ENCODE data around the gene FGFR1OP2. TPM values are rescaled to one million over a fixed set of nuclear protein-coding genes. Genes with fewer than 3 reads are reported as not detected.

The FGFR1OP2 gene
- total RNA-seq, 1 donor from 2014 or later = 65.8 TPM

DNA sequence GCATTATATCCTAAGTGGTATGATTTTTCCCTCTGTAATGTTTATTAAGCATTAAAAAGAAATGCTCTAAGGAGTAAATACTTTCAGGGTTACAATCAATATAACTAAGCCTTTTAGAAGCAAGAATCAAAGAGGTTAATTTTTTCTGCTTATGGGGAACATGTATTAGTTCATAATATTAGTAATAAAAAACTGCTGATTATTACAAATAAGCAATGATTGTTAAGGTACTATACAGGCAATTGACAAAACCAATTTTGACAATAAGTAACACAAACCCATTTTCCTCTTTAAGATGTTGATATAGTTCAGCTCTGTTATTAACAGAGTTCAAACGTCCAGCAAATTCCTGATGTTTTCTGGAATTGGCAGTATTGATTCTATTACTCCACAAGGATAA, 32.2 kb upstream of the FGFR1OP2 start:
- H3K27me3 Mint-ChIP-seq (ENCODE audit: unreplicated experiment) = no peaks in the 10 kb centered on the region
- no peak overlapping the region for H3K4me3 Mint-ChIP-seq (ENCODE audit: unreplicated experiment)
- TF ChIP-seq, protein P1, sequence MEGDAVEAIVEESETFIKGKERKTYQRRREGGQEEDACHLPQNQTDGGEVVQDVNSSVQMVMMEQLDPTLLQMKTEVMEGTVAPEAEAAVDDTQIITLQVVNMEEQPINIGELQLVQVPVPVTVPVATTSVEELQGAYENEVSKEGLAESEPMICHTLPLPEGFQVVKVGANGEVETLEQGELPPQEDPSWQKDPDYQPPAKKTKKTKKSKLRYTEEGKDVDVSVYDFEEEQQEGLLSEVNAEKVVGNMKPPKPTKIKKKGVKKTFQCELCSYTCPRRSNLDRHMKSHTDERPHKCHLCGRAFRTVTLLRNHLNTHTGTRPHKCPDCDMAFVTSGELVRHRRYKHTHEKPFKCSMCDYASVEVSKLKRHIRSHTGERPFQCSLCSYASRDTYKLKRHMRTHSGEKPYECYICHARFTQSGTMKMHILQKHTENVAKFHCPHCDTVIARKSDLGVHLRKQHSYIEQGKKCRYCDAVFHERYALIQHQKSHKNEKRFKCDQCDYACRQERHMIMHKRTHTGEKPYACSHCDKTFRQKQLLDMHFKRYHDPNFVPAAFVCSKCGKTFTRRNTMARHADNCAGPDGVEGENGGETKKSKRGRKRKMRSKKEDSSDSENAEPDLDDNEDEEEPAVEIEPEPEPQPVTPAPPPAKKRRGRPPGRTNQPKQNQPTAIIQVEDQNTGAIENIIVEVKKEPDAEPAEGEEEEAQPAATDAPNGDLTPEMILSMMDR (IDR thresholded peaks at IDR 0.05; ENCODE audit: unreplicated experiment) = no peak
- DNase-seq (ENCODE audit: low spot score) = no peak
- H3K36me3 Mint-ChIP-seq (ENCODE audit: low read depth, unreplicated experiment) = peaks cover 27% of the 10 kb centered on the region
- no peak overlapping the region for H3K27ac Mint-ChIP-seq (ENCODE audit: unreplicated experiment)
- no peaks in the 10 kb centered on the region for H3K9me3 Mint-ChIP-seq (ENCODE audit: unreplicated experiment)
- H3K4me1 Mint-ChIP-seq (ENCODE audit: unreplicated experiment) = no peaks in the 10 kb centered on the region

DNA sequence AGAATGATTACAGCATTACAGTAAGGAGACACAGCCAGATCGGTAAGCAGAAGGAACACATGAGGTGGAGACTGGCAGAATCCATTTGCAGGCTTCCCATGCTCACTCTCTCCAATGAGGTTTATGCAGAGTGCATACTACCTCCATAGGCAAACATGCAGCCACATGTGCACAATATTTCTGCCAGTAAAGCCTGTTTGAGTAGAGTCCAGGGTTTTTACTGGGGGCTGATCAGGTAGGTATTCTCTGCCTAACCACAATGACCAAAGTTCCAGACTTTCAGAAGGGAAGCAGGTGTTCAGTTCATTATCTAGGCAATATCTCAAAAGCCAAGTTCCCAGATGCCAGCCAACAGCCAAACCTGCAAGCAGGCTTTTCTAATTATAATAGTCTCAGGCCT, 31.6 kb upstream of the FGFR1OP2 start:
- H3K4me1 Mint-ChIP-seq (ENCODE audit: unreplicated experiment) = no peaks in the 10 kb centered on the region
- DNase-seq (ENCODE audit: low spot score) = no peak
- H3K36me3 Mint-ChIP-seq (ENCODE audit: low read depth, unreplicated experiment) = peaks cover 25% of the 10 kb centered on the region
- H3K27me3 Mint-ChIP-seq (ENCODE audit: unreplicated experiment) = no peaks in the 10 kb centered on the region
- H3K4me3 Mint-ChIP-seq (ENCODE audit: unreplicated experiment) = no peak overlapping the region
- TF ChIP-seq, protein P1 (IDR thresholded peaks at IDR 0.05; ENCODE audit: unreplicated experiment) = no peak
- H3K27ac Mint-ChIP-seq (ENCODE audit: unreplicated experiment) = no peak overlapping the region
- no peaks in the 10 kb centered on the region for H3K9me3 Mint-ChIP-seq (ENCODE audit: unreplicated experiment)

DNA sequence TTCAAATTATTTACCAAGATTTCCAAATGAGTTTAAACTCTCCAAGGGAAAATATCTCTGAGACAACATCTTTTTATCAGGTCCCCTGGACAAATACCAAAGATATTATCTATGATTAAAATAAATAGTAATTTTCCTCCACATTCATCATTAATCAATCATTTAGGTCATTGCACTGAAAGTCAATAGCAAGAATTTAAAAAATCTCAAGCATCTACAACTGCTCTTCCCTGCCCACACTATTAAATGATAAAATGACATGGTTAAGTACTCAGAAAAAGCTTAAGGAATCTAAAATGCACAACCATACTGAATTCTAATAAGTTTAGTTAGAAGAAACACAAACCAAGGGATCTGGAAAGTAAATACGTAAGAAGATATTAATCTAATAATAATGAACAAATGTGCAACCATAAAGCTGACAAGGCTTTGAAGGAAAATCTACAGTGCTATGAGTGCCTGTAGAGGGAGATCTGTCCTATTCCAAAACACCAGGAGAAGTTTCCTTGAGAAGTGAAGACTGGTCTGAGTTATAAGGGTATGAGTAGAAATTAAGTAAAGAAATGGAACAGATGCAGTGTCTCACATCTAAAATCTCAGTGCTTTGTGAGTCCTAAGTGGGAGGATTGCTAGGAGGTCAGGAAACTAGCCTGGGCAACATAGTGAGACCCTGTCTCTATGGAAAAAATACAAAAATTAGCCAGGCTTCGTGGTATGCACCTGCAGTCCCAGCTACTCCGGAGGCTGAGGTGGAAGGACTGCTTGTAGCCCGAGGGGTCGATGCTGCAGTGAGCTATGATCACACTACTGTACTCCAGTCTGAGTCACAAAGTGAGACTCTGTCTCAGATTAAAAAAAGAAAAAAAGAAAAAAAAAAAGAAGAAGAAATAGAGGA, 19.7 kb upstream of the FGFR1OP2 start:
- H3K27ac Mint-ChIP-seq (ENCODE audit: unreplicated experiment) = no peak overlapping the region
- H3K4me3 Mint-ChIP-seq (ENCODE audit: unreplicated experiment) = no peak overlapping the region
- peaks cover 7% of the 10 kb centered on the region for H3K36me3 Mint-ChIP-seq (ENCODE audit: low read depth, unreplicated experiment)
- H3K27me3 Mint-ChIP-seq (ENCODE audit: unreplicated experiment) = peaks cover 1% of the 10 kb centered on the region
- no peaks in the 10 kb centered on the region for H3K9me3 Mint-ChIP-seq (ENCODE audit: unreplicated experiment)
- DNase-seq (ENCODE audit: low spot score) = no peak
- TF ChIP-seq, protein P1 (IDR thresholded peaks at IDR 0.05; ENCODE audit: unreplicated experiment) = no peak
- peaks cover 4% of the 10 kb centered on the region for H3K4me1 Mint-ChIP-seq (ENCODE audit: unreplicated experiment)

DNA sequence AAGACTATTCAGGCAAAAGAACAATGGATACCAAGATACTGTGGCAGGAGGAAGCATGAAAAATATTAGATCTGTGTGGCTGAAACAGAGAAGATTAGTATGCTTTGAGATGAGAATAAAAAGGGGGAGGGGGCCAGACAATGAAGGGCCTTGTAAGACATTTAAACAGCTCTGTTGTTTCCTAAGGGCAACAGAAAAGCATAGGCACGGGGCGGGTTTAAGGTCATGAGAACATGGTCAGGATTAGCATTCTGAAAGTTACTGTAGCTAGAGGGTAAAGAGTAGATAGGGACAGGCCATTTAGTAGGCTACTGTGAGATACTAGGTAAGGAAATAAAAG, 19.1 kb upstream of the FGFR1OP2 start:
- TF ChIP-seq, protein P1 (IDR thresholded peaks at IDR 0.05; ENCODE audit: unreplicated experiment) = no peak
- DNase-seq (ENCODE audit: low spot score) = no peak
- H3K4me1 Mint-ChIP-seq (ENCODE audit: unreplicated experiment) = peaks cover 4% of the 10 kb centered on the region
- peaks cover 7% of the 10 kb centered on the region for H3K36me3 Mint-ChIP-seq (ENCODE audit: low read depth, unreplicated experiment)
- H3K27ac Mint-ChIP-seq (ENCODE audit: unreplicated experiment) = no peak overlapping the region
- H3K4me3 Mint-ChIP-seq (ENCODE audit: unreplicated experiment) = no peak overlapping the region
- peaks cover 1% of the 10 kb centered on the region for H3K27me3 Mint-ChIP-seq (ENCODE audit: unreplicated experiment)
- no peaks in the 10 kb centered on the region for H3K9me3 Mint-ChIP-seq (ENCODE audit: unreplicated experiment)

DNA sequence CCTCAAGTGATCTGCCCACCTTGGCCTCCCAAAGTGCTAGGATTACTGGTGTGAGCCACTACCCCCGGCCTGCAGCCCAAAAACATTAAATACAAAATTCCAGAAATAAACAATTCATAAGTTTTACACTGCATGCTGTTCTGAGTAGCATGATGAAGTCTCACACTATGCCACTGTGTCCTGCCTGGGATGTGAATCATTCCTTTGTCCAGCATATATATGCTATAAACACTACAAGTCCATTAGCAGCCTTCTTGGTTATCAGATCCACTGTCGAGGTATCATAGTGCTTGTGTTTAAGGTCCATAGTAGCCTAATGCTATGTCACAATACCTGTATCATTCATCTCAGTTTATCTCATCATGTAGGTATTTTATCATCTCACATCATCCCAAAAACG, 16.4 kb upstream of the FGFR1OP2 start:
- no peak overlapping the region for H3K4me3 Mint-ChIP-seq (ENCODE audit: unreplicated experiment)
- H3K36me3 Mint-ChIP-seq (ENCODE audit: low read depth, unreplicated experiment) = peaks cover 7% of the 10 kb centered on the region
- TF ChIP-seq, protein P1 (IDR thresholded peaks at IDR 0.05; ENCODE audit: unreplicated experiment) = no peak
- no peak overlapping the region for H3K27ac Mint-ChIP-seq (ENCODE audit: unreplicated experiment)
- H3K9me3 Mint-ChIP-seq (ENCODE audit: unreplicated experiment) = no peaks in the 10 kb centered on the region
- peaks cover 1% of the 10 kb centered on the region for H3K27me3 Mint-ChIP-seq (ENCODE audit: unreplicated experiment)
- no peak for DNase-seq (ENCODE audit: low spot score)
- H3K4me1 Mint-ChIP-seq (ENCODE audit: unreplicated experiment) = peaks cover 4% of the 10 kb centered on the region
